Right cardiac atrium (tissue), 5 donors: ENCODE data around the gene SORCS2. TPM values are rescaled to one million over a fixed set of nuclear protein-coding genes. Genes with fewer than 3 reads are reported as not detected.
A peak's percentile ranks its signal among the peaks of the same experiment; 100 is the strongest.

Experiments
- ATAC-seq, 2 donors: fragments of 200-7000 bp; cut with Tn5 transposase; one replicate each; pipeline versions ENCODE4 v1.8.0 to v1.9.1; 2020; ENCODE audit warnings: moderate library complexity in 2 of 2, mild to moderate bottlenecking in 1 of 2
- DNase-seq, 3 donors: peaks; one replicate each; pipeline ENCODE4 v3.0.0-alpha.2; 2020
- H3K27ac ChIP-seq: one replicate; pipeline ENCODE4 v1.5.1; 2013; ENCODE audit warnings: mild to moderate bottlenecking, low read length, control low read depth, moderate library complexity
- H3K27me3 ChIP-seq: one replicate; pipeline ENCODE4 v1.6.1; 2013; ENCODE audit not compliant: control insufficient read depth, insufficient read depth
- H3K4me1 ChIP-seq: one replicate; pipeline ENCODE4 v1.6.1; 2013; ENCODE audit warnings: low read length; ENCODE audit not compliant: control insufficient read depth, insufficient read depth
- H3K4me3 ChIP-seq: one replicate; pipeline ENCODE4 v1.5.1; 2013; ENCODE audit warnings: low read length, control low read depth
- H3K9me3 ChIP-seq: one replicate; pipeline ENCODE4 v1.6.1; 2013; ENCODE audit warnings: low read length; ENCODE audit not compliant: control insufficient read depth
- WGBS: extraction: QIAGEN DNeasy Blood & Tissue Kit; methylation state at CpG from one replicate; pipeline ENCODE4 v1.1.7; 2013; 5-methylcytosine and 5-hydroxymethylcytosine counted together
- intact Hi-C, 4 donors: fragments of 100-400 bp; cut with DNase I; formaldehyde crosslinking; loops; one replicate each; pipeline versions ENCODE4 v1.11.0 to v1.14.0; 2022 to 2023
- polyA plus RNA-seq: library from polyadenylated mRNA; stranded (reverse); fragments of 200-250 nt; gene quantifications from one replicate; pipeline ENCODE4 v1.2.3, GENCODE V29; 2013
- total RNA-seq, 4 donors: library from RNA; stranded (reverse); fragmentation: NEBNext Ultra II Directional; extraction: Animal tissue kit (Norgen Biotek cat#: 25700); gene quantifications; one replicate each; pipeline ENCODE4 v1.2.1, GENCODE V29; 2021
- donor health status: healthy with polysubstance abuse.
- donor health status: DM: no; HTN: yes; CAD: no.
- donor health status: DM: no; HTN: no; CAD: no.
- donor health status: DM: no; HTN: yes; CAD: no; lungs with severe emphysema.
- donor health status: DM: yes; HTN: yes; CAD: no.

SORCS2 gene
- total and polyA plus RNA-seq, 5 donors: 2.1 to 7.3 (median 2.7) TPM

DNA sequence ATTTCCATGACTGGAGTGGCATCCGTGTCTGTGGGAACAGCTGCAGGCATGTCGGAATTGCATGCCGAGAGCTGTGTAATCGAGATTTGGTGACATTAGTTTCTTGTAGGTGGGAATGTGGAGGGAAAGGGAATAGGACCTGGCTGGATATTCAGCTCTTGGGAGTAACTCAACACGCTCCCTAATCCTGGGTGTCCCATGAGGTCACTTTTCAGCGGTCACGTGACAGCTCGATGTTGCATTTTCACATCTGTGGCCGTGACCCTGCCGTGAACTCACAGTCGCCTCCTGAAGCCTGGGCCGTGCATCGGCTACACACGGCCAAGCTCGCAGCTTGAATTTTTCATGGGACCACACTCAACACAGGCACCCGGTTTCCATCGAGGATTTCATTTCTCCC, 268.2 kb downstream of the SORCS2 start:
- WGBS: 51% methylated on average over 17 of the region's 17 CpGs
- Histone ChIP-seq H3K4me3 (no peak overlapping the region), H3K9me3 (no peaks in the 10 kb centered on the region), H3K4me1 (no peaks in the 10 kb centered on the region), H3K27me3 (no peaks in the 10 kb centered on the region), H3K27ac (no peak overlapping the region)
- ATAC-seq: no peak
- intact Hi-C loops: loop anchor here in 2 of 4 donors (5.0 to 10.0 kb wide), 2 partner anchors 257 to 264 kb away; no protein-coding TSS in a partner anchor
- peak in 1 of 3 donors; percentile 43 for DNase-seq

- Histone ChIP-seq H3K27ac (no peak overlapping the region), H3K9me3 (no peaks in the 10 kb centered on the region), H3K27me3 (no peaks in the 10 kb centered on the region), H3K4me3 (no peak overlapping the region), H3K4me1 (no peaks in the 10 kb centered on the region)
- intact Hi-C loops: loop anchor here in 2 of 4 donors (5.0 to 10.0 kb wide), 2 partner anchors 256 to 264 kb away; no protein-coding TSS in a partner anchor
- 63% methylated on average over 17 of the region's 17 CpGs for WGBS
- peak in 1 of 3 donors; percentile 43 for DNase-seq
- ATAC-seq: no peak
Observed at GRCh38 chr4:7461230-7461629, 268.9 kb downstream of the SORCS2 start.

DNA sequence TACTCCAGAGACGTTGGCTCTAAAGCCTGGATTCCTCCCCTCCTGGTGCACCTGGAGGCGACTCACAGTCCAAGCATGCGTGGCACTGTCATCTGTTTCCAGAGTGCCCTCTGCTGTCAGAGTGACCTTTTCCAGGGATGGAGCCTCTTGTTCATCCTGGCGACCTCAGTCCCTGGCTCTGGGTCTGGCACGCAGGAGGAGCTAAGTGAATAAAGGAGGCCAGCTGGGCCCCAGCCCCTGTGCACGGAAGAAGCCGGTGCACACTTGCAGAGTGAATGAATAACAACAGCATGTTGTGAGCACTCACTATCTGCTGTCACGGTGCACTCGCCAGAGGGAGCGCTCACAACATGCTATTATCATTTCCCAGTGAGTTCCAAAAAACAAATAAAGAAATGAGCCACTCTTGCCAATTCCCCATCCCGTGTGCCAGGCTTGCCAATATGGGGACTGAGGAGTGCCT, 270.2 kb downstream of the SORCS2 start:
- DNase-seq (peak in 1 of 3 donors; percentile 26), ATAC-seq (peak; percentile 28 to 34)
- intact Hi-C loops: loop anchor here in 2 of 4 donors (5.0 to 10.0 kb wide), 2 partner anchors 255 to 262 kb away; no protein-coding TSS in a partner anchor
- no peaks in the 10 kb centered on the region for H3K27me3 ChIP-seq
- no peak overlapping the region for H3K4me3 ChIP-seq
- H3K27ac ChIP-seq: no peak overlapping the region
- H3K4me1 ChIP-seq: no peaks in the 10 kb centered on the region
- WGBS: 31% methylated on average over 11 of the region's 11 CpGs
- no peaks in the 10 kb centered on the region for H3K9me3 ChIP-seq

- DNase-seq: no peak
- Histone ChIP-seq H3K27me3 (no peaks in the 10 kb centered on the region), H3K27ac (no peak overlapping the region), H3K9me3 (no peaks in the 10 kb centered on the region), H3K4me3 (no peak overlapping the region), H3K4me1 (no peaks in the 10 kb centered on the region)
- 68% methylated on average over 20 of the region's 20 CpGs for WGBS
- intact Hi-C loops: loop anchor here in 2 of 4 donors (5.0 to 10.0 kb wide), 2 partner anchors 254 to 261 kb away; no protein-coding TSS in a partner anchor
- ATAC-seq: no peak
Observed at GRCh38 chr4:7463566-7464258, 271.4 kb downstream of the SORCS2 start.

DNA sequence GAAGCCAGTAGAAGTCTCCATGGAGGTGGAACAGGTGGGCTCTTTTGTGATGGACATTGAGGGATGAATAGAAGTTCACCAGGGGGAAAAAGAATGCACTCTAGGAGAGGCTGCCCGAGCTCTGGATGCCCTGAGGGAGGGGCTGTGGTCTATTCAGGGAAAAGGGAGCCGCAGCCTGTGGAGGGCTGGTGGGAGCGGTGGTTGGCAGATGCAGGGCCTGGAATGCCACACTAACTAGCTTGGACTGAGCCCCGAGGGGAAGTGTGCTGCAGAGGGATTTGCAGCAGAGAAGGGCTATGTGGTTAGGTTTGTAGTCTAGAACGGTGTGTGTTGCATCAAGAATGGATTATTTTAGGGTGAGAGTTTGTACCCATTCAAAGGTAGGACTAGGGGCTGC, 271.9 kb downstream of the SORCS2 start:
- Histone ChIP-seq H3K4me1 (no peaks in the 10 kb centered on the region), H3K9me3 (no peaks in the 10 kb centered on the region), H3K27me3 (no peaks in the 10 kb centered on the region), H3K4me3 (no peak overlapping the region), H3K27ac (no peak overlapping the region)
- intact Hi-C loops: loop anchor here in 2 of 4 donors (5.0 to 10.0 kb wide), 2 partner anchors 253 to 261 kb away; no protein-coding TSS in a partner anchor
- no peak for ATAC-seq
- WGBS: 89% methylated on average over 5 of the region's 5 CpGs
- no peak for DNase-seq

DNA sequence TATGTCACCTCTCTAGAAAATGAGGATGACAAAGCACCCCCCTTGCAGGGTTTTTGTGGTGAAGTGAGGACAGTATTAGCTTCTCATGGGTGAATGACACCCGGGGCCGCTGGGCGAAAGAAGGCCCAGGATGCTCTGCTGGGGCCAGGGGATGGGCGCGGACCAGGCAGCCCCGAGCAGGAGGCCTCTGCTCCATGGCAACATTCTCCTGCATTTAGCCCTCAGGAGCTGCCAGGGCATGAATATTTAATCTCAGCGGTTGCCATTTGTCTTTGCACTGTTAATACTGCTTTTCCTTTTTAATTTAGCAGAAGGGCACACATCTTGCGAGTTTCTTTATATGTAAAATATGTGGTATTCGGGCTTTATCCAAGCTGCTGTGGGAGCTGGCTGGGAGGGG, 272.7 kb downstream of the SORCS2 start:
- H3K9me3 ChIP-seq: no peaks in the 10 kb centered on the region
- no peaks in the 10 kb centered on the region for H3K27me3 ChIP-seq
- no peak overlapping the region for H3K4me3 ChIP-seq
- H3K27ac ChIP-seq: no peak overlapping the region
- intact Hi-C loops: loop anchor here in 1 of 4 donors (10.0 kb wide), 1 partner anchor 260 kb away; no protein-coding TSS in a partner anchor
- no peaks in the 10 kb centered on the region for H3K4me1 ChIP-seq
- WGBS: 86% methylated on average over 9 of the region's 9 CpGs
- ATAC-seq (no peak), DNase-seq (peak in 1 of 3 donors; percentile 2)

- no peaks in the 10 kb centered on the region for H3K9me3 ChIP-seq
- 86% methylated on average over 8 of the region's 8 CpGs for WGBS
- no peak for ATAC-seq
- H3K27me3 ChIP-seq: no peaks in the 10 kb centered on the region
- DNase-seq: peak in 1 of 3 donors; percentile 28
- H3K4me1 ChIP-seq: no peaks in the 10 kb centered on the region
- intact Hi-C loops: loop anchor here in 1 of 4 donors (10.0 kb wide), 1 partner anchor 259 kb away; no protein-coding TSS in a partner anchor
- H3K4me3 ChIP-seq: no peak overlapping the region
- H3K27ac ChIP-seq: no peak overlapping the region
Observed at GRCh38 chr4:7466215-7466614, 273.9 kb downstream of the SORCS2 start.

GRCh38 chr4:7466904-7467303, 274.6 kb downstream of the SORCS2 start:
- H3K4me3 ChIP-seq: no peak overlapping the region
- ATAC-seq (no peak), DNase-seq (no peak)
- H3K27me3 ChIP-seq: no peaks in the 10 kb centered on the region
- no peak overlapping the region for H3K27ac ChIP-seq
- intact Hi-C loops: loop anchor here in 1 of 4 donors (10.0 kb wide), 1 partner anchor 258 kb away; no protein-coding TSS in a partner anchor
- H3K9me3 ChIP-seq: no peaks in the 10 kb centered on the region
- H3K4me1 ChIP-seq: no peaks in the 10 kb centered on the region
- 91% methylated on average over 7 of the region's 7 CpGs for WGBS

DNA sequence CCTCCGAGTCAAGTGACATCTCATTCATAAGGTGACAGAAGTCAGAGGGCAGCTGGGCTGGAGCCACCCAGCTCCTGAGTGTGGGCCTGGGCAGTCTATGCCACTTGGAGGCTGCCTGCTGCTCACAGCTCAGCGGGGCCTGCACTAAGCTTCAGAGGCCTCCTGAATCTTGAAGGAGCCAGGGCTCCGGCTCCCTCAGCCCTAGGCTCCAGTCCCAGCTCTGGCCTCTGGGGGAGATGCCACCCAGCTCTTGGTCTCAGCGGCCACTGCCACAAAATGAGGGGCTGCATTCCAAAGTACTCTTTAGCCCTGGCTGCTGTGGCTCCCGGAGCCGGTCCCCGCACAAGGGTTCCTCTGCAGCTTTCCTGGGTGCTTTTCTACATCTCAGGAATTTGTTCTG, 275.1 kb downstream of the SORCS2 start:
- intact Hi-C loops: loop anchor here in 1 of 4 donors (10.0 kb wide), 1 partner anchor 257 kb away; no protein-coding TSS in a partner anchor
- no peak for ATAC-seq
- H3K27me3 ChIP-seq: no peaks in the 10 kb centered on the region
- no peak overlapping the region for H3K27ac ChIP-seq
- H3K4me3 ChIP-seq: no peak overlapping the region
- no peaks in the 10 kb centered on the region for H3K4me1 ChIP-seq
- no peaks in the 10 kb centered on the region for H3K9me3 ChIP-seq
- DNase-seq: no peak
- WGBS: 77% methylated on average over 7 of the region's 7 CpGs

- no peak overlapping the region for H3K4me3 ChIP-seq
- no peaks in the 10 kb centered on the region for H3K9me3 ChIP-seq
- intact Hi-C loops: loop anchor here in 1 of 4 donors (10.0 kb wide), 1 partner anchor 256 kb away; no protein-coding TSS in a partner anchor
- no peaks in the 10 kb centered on the region for H3K27me3 ChIP-seq
- no peak for DNase-seq
- no peaks in the 10 kb centered on the region for H3K4me1 ChIP-seq
- WGBS: 93% methylated on average over 4 of the region's 4 CpGs
- no peak overlapping the region for H3K27ac ChIP-seq
- no peak for ATAC-seq
Observed at GRCh38 chr4:7469023-7469422, 276.7 kb downstream of the SORCS2 start.

DNA sequence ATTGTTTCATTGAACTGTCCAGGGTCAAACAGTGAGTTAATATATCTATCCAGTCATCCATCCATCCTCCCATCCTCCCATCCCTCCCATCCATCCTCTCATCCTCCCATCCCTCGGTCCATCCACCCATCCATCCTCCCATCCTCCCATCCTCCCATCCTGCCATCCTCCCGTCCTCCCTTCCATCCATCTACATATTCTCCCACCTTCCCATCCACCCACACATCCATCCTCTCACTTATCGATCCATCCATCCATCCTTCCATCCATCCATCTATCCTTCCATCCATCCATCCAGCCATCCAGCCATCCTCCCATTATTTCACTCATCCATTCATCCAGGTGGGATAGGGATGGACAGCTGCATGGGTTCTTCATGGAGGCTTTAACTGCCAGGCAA, 277.8 kb downstream of the SORCS2 start:
- DNase-seq: no peak
- H3K9me3 ChIP-seq: no peaks in the 10 kb centered on the region

More for the DNA sequence above, 277.8 kb downstream of the SORCS2 start:
- 85% methylated on average over 3 of the region's 3 CpGs for WGBS
- Histone ChIP-seq H3K4me1 (no peaks in the 10 kb centered on the region), H3K4me3 (no peak overlapping the region), H3K27me3 (no peaks in the 10 kb centered on the region), H3K27ac (no peak overlapping the region)
- ATAC-seq: no peak
- intact Hi-C loops: no loop called here
